ENCODE measurements around the gene OXCT1. TPM values are rescaled to one million over a fixed set of nuclear protein-coding genes. Genes with fewer than 3 reads are reported as not detected.

OXCT1 gene
- total RNA-seq: 64.6 and 69.1 TPM in 2 replicates

DNA sequence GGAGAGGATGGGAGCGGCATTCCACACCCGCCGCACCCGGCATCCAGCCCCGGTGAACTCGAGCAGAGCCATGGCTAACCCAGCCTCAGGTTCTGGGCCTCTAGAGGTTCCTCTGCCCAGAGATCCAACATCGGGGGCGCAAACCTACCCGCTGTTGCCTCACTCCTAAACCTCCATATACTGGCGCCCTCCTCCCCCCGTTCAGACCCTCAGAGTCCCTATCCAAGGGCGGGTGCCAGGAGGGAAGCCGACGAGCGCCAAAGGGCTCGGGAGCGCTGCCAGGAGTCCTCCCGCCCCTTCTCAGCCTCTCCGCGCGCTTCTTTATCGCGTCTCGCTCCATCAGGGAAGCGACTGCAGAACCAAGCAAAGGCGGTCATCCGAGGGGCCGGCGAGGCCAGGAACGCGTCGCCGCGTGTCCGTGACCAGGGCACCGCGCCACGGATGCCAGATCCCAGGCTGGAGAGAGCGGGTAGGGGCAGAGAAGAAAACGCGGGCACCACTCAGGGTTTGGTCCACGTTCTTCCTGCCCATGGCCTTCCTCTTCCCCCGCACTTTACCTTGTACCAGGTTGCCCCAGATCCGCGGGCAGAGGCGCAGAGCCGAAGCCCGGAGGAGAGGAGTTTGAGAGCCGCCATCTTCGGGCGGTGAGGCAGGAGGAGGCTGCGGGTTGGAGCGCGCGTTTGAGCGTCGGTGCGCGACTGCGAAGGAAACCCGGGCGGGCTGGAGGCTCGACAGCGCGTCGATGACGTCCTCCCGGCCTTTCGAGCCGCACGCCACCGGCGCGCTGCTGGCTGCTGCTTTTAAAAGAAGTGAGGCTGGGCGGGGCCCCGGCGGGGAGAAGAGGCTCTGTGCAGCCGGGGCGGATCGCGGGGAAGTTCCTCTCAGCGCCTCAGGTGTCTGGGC is at the start of gene OXCT1:
Gene OXCT1, minus strand, starts transcription at position 702 of the 903 bp plus-strand sequence. Its CDS starts 67 bp downstream, at position 635.
- intact Hi-C loops (cut with micrococcal nuclease): loop anchor here (1.0 kb wide), 4 partner anchors 11 to 55 kb away; partner anchors contain the start of genes FBXO4 and RIMOC1

DNA sequence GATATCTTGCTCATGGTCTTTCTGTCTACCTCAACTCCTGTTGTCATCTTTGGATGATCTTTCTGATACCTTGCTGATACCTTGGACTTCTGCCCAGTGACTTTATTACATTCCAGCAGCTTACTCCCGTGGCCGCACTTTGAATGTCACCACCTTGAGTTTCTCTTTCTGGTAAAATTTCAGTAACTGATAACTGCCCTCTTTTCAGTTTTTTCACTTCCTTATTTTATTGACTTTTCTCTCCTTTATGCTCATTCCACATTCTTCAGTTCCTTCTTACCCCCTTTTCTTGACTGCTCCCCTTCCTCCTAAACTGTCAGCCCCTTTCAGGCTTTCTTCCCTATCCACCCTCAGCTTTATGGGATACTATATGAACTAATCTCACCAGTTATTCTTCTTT is 47.9 kb upstream of the OXCT1 start:
- intact Hi-C loops (cut with micrococcal nuclease): no loop called here

DNA sequence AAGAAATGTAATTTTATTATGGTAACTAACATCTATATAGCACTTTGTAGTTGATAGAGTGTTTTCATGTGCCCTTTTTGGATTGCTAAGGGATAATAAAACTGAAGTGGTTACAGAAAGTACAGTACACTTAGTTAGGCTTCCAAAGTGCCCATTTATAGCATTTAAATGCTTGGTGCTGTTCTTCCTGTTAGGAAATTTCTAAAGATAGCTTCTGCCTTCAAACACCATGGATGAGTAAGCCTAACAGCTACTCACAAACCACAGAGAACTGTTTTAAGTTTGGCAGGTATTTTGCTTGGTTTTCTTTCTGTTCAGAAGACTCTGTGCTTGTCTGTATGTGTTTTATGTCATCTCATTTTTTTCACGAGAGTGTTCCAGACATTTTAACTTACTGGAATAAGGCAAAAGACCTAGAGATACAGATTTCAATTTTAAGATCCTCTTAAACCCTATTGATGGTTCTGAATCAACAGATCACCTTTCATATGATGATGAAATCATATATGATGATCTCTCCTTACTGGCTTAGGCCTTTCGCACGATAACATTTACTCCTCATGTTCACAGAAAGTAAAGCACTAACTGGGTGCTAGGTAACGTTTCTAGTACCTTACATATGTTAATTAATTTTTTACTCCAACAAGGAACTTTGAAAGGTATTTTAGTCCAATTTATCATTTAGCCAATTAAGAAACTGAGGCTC is 38.3 kb upstream of the OXCT1 start:
- intact Hi-C loops (cut with micrococcal nuclease): loop anchor here (10.0 kb wide), 2 partner anchors 1576 to 1696 kb away; partner anchors contain the start of genes NNT and TMEM267

DNA sequence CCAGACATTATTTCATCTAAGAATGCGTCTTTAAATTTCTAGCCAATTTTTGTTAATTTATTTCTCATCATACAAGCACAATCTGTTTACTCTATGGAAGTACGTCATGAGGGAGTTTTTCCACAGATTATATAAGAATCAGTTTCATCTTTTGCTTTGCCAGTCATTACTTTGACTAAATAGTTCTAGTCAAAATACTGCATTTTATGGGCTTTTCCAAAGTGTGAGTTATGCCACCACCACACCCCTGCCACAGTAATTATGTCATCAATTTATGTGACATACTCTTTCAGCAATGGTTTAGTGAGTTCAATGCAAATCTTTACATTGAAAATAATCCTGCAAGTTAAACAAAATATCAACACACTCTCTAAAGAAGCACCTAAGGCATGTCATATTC is 35.9 kb upstream of the OXCT1 start:
- intact Hi-C loops (cut with micrococcal nuclease): loop anchor here (10.0 kb wide), 2 partner anchors 1579 to 1699 kb away; partner anchors contain the start of genes NNT and TMEM267

DNA sequence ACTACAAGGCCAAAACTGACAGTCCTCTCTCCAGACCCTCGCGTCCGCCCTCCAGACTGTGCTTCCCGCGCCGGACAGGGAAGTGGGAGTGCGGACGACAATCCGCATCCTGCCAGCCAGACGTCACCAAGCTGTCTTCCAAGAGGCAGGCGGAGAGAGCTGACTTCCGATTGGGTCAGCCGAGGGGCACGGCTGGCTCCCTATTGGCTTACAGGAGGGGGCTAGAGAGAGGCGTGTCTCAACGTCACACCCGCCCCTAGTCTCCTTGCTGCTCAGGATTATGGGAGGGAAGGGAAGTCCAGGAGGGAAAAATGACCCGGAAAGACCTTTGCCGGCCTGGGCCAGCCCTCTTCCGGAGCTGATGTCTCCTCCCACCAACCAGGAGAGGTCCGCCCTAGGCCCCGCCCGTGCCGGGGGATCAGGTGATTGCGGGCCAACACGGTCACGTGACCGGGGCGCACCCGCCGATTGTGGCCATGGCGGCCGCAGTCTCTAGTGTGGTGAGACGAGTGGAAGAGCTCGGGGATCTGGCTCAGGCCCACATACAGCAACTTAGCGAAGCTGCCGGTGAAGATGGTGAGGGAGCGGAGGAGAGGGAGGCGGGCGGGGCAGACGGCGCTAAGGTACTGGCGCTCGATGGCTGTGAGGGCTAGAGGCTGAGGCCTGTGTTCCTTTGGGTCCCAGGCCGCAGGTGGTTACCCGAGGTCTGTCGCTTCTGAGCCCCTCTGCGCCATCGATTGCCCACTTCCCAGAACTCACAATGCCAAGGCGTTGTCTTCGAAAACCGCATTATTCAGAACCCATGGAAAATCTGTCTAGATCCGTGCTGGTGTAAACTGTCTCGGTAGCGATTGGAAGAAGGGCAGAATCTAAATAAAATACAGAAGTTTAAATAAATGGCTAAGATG is 33.9 kb upstream of the OXCT1 start, which contains the start of gene RIMOC1:
Gene RIMOC1, plus strand, starts transcription at position 453 of the 908 bp plus-strand sequence. Its CDS starts 24 bp downstream, at position 477.
- intact Hi-C loops (cut with micrococcal nuclease): loop anchor here (1.0 to 10.0 kb wide), 12 partner anchors 13 to 1701 kb away; partner anchors contain the start of genes ANXA2R, FBXO4, HMGCS1 and NNT

DNA sequence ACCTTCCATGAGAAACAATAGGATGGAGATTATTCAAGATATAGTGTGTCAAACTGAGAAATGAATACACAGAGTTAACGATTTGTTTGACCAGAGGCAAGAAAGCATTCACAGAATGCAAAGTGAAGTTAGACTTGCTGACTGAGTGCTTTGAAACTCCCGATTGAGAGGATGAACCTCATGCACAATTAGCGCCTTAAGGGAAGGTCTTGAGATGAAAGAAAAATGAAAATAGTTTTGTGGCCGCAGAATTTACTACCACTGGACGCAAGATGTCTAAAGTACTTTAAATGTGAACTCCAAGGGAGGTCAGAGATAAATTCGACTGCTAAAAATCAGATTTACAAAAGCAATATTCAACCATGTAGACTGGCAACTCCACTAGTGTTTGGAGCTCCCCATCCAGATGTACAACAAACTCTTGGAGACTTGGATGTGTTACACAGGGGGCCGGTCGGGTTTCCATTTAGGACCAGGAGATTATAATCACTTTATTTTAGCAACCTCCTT is 33.2 kb upstream of the OXCT1 start:
- intact Hi-C loops (cut with micrococcal nuclease): loop anchor here (5.0 to 10.0 kb wide), 3 partner anchors 1089 to 1701 kb away; partner anchors contain the start of genes NNT and TMEM267

DNA sequence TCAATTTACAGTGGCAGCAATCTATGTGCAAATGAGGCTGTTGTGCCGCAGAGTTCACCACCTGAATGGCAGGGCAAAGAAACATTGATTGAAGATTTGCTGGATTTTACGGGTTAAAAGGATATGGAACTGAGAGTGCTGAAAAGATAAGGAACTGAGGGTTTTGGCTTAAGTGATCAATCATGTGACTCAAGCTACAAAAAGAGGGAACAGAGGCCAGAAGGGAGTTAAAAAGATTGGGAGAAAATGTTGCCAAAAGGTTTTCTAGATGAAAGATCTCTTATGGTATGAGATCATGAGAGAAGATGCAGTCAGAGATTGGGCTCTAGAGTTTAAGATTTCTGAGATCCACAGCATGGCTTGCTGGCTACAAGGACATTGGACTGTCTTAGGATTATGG is 26.0 kb upstream of the OXCT1 start:
- intact Hi-C loops (cut with micrococcal nuclease): no loop called here

DNA sequence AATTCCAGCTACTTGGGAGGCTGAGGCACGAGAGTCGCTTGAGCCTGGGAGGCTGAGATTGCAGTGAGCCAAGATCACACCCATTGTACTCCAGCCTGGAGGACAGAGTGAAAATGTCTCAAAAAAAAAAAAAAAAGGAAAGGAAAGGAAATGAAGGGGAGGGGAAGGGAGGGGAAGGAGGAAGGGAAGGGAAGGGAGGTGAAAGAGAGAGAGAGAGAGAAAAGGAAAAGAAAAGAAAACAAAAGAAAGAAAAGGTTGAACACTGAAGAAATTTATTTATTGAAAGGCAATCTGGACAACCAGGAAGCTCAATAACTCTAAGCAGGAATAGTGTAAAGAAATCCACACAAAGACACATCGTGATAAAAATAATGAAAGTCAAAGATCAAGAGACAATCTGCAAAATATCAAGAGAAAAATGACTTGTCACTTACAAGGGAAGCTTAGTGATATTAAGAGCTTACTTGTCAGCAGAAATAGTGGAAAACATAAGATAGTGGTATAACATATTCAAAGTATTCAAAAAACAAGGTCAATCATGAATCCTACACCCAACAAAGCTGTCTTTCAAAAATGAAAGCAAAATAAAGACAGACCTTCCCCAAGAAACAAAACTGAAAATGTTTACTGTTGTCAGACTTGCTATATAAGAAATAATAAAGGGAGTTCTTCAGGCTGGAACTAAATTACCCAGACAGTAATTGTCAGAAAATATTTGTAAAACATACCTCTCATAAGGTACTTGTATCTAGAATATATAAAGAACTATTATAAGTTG is 23.0 kb upstream of the OXCT1 start:
- intact Hi-C loops (cut with micrococcal nuclease): loop anchor here (1.0 kb wide), 1 partner anchor 23 kb away; the partner anchor contains the start of gene OXCT1

DNA sequence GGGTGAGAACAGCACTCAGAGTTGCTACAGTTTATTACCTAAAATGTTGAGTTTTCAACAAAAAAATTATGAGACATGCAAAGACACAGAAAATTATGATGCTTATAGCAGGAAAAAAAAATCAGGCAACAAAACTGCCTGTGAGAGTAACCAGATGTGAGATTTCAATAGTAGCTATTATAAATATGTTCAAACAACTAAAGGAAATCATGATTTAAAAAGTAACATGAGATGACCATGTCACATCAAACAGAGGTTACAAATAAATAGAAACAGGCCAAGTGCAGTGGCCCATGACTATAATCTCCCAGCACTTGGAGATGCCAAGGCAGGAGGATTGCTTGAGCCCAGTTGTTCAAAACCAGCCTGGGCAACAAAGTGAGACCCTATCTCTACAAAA is 21.8 kb upstream of the OXCT1 start:
- intact Hi-C loops (cut with micrococcal nuclease): no loop called here

DNA sequence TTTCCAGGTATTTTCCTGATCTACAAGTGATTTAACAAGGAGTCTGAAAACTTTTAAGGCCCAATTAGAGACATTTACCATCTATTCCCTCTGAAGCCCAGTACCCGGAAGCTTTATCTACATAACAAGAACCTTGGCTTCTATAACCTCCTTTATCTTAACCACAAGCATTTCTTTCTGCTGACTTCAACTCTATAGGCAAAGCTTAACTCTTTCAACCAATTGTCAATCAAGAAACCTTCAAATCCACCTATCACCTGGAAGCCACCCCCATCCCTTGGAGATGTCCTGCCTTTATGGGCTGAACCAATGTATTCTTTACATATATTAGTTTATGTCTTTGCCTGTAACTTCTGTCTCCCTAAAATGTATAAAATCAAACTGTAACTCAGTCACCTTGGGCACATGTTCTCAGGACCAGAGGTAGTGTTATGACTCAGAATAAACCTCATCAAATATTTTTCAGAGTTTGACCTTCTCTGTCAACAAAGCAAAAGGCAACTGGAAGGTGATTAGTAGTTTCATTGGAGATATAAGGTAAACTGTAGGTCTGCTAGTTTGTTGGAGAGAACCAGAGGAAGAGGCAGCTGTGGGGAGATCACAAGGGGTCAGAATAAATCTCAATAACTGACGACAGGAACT is 21.0 kb upstream of the OXCT1 start:
- intact Hi-C loops (cut with micrococcal nuclease): loop anchor here (1.0 kb wide), 1 partner anchor 13 kb away; the partner anchor contains the start of gene RIMOC1

DNA sequence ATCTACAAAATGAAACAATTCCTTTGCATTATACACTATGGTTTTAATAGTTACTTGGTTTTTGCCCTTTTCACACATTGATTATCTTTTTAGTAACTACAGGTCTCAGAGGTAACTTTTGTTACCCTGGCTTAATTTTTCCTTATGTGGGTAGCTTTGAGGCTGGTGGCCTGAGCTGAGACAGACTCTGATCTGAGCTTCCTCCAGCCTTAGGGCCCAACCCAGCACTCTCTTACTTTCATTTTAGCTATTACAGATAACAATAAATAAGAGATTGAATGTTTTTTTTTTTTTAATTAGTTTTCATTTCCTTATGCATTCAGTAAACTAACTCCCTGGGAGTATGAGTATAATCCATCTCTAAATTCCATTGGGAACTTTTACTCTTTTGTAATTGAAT is 15.1 kb upstream of the OXCT1 start:
- intact Hi-C loops (cut with micrococcal nuclease): no loop called here

DNA sequence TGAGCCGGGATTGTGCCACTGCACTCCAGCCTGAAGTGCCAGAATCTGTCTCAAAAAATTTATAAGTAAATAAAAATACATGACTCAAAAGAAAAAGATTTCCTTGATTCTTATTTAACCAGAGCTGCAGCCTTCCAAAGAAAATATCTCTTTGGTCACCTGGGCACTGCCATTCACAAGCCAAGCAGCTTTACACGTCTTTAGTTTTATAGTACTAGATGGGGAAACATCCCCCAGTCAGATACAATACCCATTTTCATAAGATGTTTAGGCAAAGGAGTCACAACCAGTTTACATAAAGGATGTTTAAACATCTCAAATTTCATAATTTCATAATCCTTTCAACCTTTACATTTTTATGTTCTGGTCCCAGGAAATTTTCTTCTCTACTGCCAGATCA is 13.7 kb upstream of the OXCT1 start:
- intact Hi-C loops (cut with micrococcal nuclease): no loop called here

DNA sequence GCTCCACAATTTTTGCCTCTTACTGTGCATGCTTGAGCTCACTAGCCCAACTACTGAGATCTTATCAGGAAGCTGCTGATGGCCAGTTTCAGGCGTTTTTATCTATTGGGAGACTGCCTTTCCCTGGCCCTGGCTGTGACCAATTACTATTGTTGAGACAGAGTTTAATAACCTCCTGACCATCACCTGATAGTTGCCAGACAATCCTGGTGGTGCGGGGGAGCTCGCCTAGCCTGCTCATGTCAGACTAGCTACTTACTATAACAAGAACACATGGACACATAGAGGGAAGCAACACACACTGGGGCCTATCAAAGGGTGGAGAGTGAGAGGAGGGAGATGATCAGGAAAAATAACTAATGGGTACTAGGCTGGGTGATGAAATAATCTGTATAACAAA is 13.0 kb upstream of the OXCT1 start:
- intact Hi-C loops (cut with micrococcal nuclease): no loop called here

DNA sequence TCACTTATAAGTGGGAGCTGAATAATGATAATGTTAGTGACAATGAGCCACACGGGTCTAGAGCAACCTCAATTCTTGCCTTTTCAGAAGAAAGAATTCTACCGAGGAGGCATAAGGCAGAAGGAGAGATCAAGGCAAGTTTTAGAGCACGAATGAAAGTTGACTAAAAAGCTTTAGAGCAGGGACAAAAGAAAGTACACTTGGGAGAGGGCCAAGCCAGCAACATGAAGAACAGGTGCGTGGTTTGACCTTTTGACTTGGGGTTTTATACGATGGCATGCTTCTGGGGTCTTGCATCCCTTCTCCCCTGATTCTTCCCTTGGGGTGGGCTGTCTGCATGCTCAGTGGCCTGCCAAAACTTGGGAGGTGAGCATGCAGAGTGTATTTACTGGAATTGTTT is 12.5 kb upstream of the OXCT1 start:
- intact Hi-C loops (cut with micrococcal nuclease): no loop called here

DNA sequence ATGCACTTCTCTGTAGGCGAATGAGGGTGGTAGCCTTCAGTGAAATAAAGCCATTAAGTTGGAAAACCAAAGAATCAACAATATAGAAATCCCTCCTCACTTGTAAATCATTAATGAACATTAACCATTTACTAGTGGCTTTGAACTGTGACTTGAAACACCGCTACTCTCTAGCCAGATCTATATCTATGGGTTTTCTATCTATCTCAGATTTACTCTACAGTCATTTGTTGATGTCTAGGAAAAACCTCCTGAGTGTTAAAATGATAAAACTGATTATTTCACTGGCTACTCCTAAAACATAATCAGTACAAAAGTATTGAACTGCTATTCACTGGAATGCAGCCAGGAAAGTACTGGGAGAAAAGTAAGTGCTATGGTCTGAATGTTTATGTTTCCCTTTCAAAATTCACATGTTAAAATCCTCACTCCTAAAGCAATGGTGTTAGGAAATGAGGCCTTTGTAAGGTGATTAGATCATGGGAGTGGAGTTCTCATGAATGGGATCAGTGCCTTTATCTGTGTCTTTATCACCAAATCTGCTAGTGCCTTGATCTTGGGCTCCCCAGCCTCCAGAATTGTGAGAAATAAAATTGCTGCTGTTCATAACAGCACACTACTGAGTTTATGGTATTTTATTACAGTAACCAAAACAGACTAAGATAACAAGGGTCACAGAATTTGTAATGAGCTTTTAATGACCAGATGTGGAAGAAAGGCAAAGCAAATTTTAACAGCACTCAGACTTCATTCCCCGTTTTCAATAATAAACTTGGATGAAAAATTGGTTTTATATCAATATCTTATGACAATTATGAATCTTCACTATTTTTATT is 8.6 kb upstream of the OXCT1 start:
- intact Hi-C loops (cut with micrococcal nuclease): no loop called here

DNA sequence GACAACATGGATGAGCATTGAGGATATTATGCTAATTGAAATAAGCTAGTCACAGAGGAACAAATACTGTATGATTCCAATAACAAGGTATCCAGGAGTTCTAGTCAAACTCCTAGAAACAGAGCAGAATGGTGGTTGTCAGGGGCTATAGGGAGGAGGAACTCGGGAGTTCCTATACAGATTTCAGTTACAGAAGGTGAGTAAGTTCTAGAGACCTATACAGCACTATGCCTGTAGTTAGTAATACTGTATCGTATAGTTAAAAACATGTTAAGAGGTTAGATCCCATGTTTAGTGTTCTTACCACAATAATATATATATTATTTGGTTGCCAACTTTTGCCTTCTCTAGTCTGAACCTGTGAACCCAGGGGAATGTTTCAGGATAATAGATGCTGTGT is 7.9 kb upstream of the OXCT1 start:
- intact Hi-C loops (cut with micrococcal nuclease): no loop called here

DNA sequence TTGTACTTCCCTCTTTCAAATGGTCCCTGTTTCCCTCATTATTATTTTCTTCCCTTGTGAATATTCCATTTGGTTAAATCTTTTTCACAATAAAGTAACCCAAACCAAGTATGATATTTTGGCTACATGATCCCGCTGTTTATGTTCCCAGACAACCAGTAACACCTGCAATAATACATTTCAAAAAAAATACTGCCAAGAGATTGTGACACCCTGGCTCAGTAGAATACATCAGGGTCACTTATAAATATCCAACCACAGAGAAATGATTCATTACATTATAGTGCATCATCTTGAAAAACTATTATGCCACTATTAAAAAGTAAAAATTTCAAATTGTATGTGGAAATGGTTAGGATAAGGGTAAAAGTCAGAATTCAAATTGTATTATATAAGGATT is 7.2 kb upstream of the OXCT1 start:
- intact Hi-C loops (cut with micrococcal nuclease): no loop called here

DNA sequence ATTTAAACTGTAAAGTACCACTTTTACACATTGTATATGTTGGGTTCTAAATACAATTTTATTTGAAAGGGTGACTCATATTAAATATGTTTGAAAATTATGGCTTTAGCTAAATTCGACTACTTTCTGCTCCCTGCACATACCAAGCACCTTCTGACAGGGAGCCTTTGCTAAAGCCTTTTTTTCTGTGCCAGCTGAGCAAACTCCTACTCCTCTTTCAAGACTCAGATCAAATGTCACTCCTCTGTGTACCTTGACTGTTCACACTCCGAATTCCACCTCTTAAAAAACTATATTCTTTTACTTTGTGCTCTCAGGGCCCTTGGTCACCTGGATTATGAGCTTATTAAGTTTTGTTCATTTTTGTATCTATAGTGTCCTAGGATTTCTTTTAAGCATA is 6.5 kb upstream of the OXCT1 start:
- intact Hi-C loops (cut with micrococcal nuclease): no loop called here

Data from T-helper 2 cell treated with Interferon-gamma antibody and Interleukin-4, amounts not matched to agents 100 ng/mL and 5 ng/mL, for 36 hours (primary cell).